Activated CD8-positive, alpha-beta memory T cell treated with anti-CD3 and anti-CD28 coated beads for 1 hour (primary cell): ENCODE results near the gene TNFAIP8.

Source experiments
- DNase-seq, 2 donors: peaks; one replicate each; pipeline ENCODE4 v3.0.0-alpha.2; 2020; ENCODE audit warnings: low read depth in 1 of 2; ENCODE audit errors: extremely low read depth in 1 of 2

Gene TNFAIP8

DNA sequence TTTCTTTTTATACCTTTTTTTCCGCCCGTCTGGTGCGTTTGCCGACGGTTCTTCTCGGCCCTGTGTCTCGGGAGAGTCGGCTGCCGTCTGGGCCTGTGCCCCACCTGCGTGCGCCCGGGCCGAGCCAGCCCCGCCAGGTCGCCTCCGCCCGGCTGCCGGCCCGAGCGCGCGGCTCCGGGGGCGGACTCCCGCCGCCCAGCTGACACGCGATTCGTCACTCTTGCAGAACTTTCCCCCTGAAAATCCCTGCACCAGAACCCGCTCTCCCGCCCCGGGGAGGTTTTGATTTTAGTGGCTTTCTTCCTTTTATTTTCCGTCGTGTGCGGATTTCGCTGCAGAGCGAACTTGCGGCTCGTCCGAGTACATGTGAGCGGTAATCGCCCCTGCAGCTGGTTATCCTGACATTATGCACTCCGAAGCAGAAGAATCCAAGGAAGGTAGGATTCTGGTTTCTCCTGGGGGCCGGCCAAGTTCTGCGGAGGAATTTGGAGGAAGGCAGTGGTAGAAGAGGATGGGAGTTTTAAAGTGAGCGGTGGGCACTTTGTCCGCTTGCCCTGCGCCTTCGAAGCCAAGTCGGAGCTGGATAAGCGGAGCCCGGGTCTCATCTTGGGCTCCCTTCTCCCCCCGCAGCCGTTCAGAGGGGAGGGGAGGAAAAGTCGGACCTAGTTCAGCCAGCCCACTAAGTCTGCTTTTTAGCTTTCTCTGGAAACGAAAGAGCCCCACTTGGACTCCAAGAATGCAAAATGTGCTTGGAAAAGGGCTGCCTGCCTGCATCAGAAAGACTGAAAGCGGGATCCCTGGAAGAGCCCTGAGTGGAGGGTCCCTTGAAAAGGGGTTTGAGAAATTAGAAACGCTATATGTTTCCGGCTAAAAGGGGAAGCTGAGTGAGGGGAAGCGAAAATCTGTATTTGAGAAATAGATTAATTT is at the start of gene TNFAIP8:
Gene TNFAIP8 (plus strand): TSS at position 335 of the 927 bp plus-strand sequence. CDS start 72 bp downstream, at position 407.
- peak in 1 of 2 donors; percentile 21 for DNase-seq

DNA sequence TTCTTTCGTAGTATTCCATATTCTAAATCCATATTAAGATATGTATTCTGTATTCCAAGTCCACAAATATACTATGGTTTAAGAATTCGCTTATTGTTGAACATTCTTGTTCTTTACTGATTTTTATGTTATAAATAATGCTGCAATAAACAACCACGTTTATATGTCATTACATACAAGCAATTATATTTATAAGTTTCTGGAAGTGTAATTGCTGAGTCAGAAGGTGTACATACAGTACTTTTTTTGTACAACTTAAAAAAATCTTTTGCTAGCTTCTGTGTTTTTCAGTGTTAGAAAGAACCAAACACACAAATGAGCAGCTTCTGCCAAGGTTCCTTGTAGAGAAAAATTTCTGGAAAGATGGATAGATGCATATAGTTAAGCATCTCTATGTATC is 48.6 kb upstream of the TNFAIP8 start:
- no peak for DNase-seq

GRCh38 chr5:119309326-119309725 is 46.5 kb upstream of the TNFAIP8 start:
- no peak for DNase-seq

GRCh38 chr5:119311688-119312087 is 44.1 kb upstream of the TNFAIP8 start:
- no peak for DNase-seq

GRCh38 chr5:119312403-119312802 is 43.4 kb upstream of the TNFAIP8 start:
- DNase-seq = no peak

DNA sequence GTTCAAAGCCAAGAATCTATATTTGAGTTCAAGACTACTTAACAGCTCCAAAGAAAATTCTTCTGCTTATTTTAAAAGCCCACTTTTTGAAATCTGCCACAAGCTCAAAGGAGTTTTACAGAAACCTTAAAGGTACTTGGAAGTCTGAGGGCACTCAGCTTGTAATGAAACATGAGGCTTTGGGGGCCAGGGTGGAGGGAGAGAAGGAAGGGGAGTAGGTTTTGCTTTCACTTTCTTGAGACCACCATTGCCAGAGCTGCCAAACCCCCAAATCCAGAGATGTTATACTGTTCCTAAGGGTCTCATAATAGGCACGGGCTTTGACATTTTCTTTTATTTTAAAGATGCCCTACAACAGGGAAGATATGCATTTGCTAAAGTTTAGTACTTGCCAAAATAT is 42.6 kb upstream of the TNFAIP8 start:
- DNase-seq = no peak

GRCh38 chr5:119313658-119314605 is 41.9 kb upstream of the TNFAIP8 start:
- DNase-seq = no peak

DNA sequence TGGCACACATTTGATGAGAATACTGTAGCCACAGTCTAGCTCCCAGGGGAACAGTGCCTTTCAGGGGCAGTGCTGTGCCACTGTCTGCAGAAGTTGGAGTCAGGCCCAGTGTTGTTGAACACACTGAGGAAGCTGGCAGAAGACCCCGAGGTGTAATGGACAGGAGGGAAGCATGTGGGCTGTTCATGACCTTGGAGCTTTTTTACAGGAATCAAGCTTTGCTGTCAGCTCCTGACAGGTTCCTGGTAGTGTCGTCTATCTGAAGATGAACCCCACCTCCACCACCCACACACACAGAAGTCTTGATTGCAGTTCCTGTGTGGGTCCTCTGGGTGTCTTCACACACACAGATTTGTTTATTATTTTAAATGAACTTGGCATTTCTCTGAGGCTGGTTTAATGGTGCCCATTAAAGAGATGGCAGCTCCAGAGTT is 40.3 kb upstream of the TNFAIP8 start:
- no peak for DNase-seq

DNA sequence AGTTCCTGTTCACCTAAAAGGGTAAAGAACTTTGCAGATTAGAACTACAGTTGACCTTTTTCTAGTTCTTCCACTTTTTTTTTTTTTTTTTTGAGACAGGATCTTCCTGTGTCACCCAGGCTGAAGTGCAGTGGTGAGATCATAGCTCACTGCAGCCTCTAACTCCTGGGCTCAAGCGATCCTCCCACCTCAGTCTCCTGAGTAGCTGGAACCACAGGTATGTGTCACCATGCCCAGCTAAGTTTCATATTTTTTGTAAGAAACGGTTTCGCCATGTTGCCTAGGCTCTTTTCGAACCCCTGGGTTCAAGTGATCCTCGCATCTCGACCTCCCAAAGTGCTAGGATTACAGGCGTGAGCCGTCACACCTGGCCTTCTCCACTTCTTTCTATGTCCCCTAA is 39.7 kb upstream of the TNFAIP8 start:
- DNase-seq = no peak

GRCh38 chr5:119316906-119317305 is 38.9 kb upstream of the TNFAIP8 start:
- DNase-seq = no peak

GRCh38 chr5:119318256-119318894 is 37.4 kb upstream of the TNFAIP8 start:
- no peak for DNase-seq

- no peak for DNase-seq
Measured at GRCh38 chr5:119319401-119319800, 36.4 kb upstream of the TNFAIP8 start.

DNA sequence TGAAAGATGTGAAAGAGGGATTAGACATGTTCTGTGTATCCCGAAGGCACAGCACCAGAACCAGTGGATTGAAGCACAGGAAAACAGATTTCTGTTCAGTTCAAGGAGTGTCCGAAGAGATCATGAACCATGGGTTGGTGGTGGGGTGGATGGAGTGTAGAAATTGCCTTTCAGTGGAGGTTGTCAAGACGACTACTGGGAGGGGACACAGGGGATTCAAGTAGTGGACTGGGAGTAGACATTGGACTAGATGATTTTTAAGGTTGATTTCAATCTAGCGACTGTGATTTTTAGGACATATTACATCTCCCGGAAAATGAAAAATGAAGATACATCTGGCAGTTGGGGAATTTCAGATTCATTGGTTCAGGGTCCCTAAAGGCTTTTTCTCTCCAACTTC is 35.9 kb upstream of the TNFAIP8 start:
- DNase-seq = no peak

- no peak for DNase-seq
Measured at GRCh38 chr5:119321569-119322311, 34.1 kb upstream of the TNFAIP8 start.

DNA sequence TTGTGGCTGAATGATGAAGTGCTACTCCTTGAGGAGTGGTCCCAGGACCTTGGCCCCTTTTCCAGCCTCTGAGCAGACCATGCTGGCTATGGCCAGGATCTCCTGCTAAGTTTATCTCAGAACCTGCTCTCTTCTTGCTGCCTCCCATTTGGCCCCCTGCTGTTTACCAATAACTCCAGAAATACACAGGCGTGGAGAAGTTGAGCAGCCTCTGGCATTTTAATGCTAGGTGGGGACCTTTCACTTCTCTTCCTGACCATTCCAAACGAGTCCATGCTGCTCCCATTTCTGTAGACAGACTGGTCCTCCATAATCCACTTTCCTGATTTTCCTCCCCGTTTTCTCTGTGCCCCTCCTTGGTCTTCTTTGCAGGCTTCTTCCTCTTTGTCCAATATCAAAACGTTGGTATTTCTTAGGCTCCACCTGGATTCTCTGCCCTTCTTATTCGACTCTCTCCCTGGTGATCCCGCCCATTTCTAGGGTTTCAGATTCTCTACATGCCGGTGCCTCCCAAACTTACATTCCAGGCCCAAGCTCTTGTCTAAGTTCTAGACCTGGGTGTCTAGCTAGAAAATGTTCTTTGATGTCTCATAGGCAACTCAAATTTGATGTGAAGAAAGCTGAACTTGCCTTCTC is 33.4 kb upstream of the TNFAIP8 start:
- no peak for DNase-seq

GRCh38 chr5:119322948-119323537 is 32.8 kb upstream of the TNFAIP8 start:
- DNase-seq = no peak

DNA sequence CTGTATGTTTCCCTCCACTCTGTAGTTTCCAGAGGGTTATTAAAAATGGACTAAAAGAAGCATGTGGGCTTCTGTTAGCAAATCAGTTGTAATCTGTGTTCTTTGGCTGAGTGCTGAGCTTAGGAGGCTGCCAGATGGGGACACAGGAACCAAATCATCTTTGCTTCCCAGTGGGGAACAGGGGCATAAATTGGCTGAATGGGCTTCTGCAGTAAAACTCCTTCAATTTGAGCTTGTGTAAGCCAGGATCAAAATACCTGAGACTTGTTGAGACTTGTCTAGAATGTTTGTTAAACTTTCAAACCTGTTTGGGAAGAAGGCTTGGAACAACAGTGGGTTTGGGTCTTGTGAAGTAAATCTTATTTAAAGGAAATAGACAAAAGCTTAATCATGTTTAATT is 32.2 kb upstream of the TNFAIP8 start:
- DNase-seq = no peak

DNA sequence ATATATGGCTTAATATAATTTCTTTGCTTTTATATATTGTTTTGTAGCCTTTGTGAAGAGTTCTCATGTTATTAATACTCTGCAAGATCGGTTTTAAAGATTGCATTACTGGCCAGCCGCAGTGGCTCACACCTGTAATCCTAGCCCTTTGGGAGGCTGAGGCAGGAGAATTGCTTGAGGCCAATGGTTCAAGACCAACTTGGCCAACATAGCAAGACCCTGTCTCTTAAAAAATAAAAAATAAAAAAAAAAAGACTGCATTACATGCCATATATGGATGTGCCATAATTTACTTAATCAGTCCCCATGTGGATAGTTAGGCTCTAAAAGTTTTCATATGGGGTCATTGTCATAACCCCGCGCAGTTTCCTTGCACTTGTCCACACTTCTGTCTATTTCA is 31.0 kb upstream of the TNFAIP8 start:
- no peak for DNase-seq

- DNase-seq = no peak
Measured at GRCh38 chr5:119327018-119327417, 28.8 kb upstream of the TNFAIP8 start.
